ENCODE measurements around the gene ECEL1. TPM values are rescaled to one million over a fixed set of nuclear protein-coding genes. Genes with fewer than 3 reads are reported as not detected.

Gene ECEL1
- total and polyA plus RNA-seq, 4 donors: 0.09 to 0.35 (median 0.23) TPM

DNA sequence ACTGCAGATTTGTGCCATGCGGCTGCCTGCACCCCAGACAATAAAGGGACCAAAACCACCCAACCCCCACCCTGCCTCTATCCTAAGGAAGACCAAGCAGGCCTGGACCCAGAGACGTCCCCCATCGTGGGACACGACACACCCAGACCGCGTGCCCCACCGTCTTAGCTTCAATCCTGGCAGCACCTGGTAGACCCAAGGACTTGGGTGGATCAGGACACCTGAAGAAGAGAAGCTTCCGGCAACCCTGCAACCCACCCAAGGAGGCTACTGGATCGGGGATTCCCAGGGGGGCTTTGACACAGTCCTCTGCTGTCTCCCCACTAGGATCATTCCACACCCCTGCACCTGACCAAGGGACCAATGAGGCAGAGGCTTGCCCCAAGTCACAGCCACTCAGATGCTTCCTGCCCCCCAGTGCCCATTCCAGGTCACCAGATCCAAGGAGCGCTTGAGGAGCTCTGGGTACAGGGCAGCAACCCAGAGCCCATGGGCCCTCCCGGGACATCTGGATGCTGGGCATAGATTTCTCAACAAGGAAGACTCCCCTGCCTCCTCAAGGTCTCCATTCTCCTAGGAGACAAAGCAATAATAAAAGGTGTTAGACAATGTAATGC lies 28.1 kb downstream of the ECEL1 start:
- H3K36me3 ChIP-seq (ENCODE audit: control insufficient read depth in 4 of 4, insufficient read depth in 4 of 4, low read length in 4 of 4): no peaks in the 10 kb centered on the region
- 89 to 93% methylated on average over 11 of the region's 11 CpGs for WGBS, 2 donors
- DNase-seq (no peak), ATAC-seq (ENCODE audit: insufficient read depth, low FRiP score) (no peak)
- no peak overlapping the region for H3K4me3 ChIP-seq
- no peaks in the 10 kb centered on the region for H3K4me1 ChIP-seq (ENCODE audit: control insufficient read depth in 5 of 5, insufficient read depth in 5 of 5, low read length in 5 of 5)
- H3K9me3 ChIP-seq (ENCODE audit: control insufficient read depth in 4 of 4, insufficient read depth in 3 of 4, low read length in 3 of 4): peaks cover 0 to 2% (median 0%) of the 10 kb centered on the region in 4 donors
- no peak overlapping the region for H3K27ac ChIP-seq (ENCODE audit: low read depth in 1 of 2, low read length in 1 of 2)
- H3K9ac ChIP-seq (ENCODE audit: insufficient read depth in 1 of 2, low read length in 2 of 2): no peak overlapping the region
- peaks cover 12 to 22% (median 12%) of the 10 kb centered on the region in 3 donors for H3K27me3 ChIP-seq (ENCODE audit: control insufficient read depth in 3 of 3, insufficient read depth in 3 of 3, low read length in 2 of 3)
- TF ChIP-seq, protein P1, sequence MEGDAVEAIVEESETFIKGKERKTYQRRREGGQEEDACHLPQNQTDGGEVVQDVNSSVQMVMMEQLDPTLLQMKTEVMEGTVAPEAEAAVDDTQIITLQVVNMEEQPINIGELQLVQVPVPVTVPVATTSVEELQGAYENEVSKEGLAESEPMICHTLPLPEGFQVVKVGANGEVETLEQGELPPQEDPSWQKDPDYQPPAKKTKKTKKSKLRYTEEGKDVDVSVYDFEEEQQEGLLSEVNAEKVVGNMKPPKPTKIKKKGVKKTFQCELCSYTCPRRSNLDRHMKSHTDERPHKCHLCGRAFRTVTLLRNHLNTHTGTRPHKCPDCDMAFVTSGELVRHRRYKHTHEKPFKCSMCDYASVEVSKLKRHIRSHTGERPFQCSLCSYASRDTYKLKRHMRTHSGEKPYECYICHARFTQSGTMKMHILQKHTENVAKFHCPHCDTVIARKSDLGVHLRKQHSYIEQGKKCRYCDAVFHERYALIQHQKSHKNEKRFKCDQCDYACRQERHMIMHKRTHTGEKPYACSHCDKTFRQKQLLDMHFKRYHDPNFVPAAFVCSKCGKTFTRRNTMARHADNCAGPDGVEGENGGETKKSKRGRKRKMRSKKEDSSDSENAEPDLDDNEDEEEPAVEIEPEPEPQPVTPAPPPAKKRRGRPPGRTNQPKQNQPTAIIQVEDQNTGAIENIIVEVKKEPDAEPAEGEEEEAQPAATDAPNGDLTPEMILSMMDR (IDR thresholded peaks at IDR 0.05; ENCODE audit: control extremely low read depth, extremely low read depth): no peak

- DNase-seq (no peak), ATAC-seq (ENCODE audit: insufficient read depth, low FRiP score) (no peak)
- Histone ChIP-seq H3K9ac (ENCODE audit: insufficient read depth in 1 of 2, low read length in 2 of 2) (no peak overlapping the region), H3K4me1 (ENCODE audit: control insufficient read depth in 5 of 5, insufficient read depth in 5 of 5, low read length in 5 of 5) (no peaks in the 10 kb centered on the region), H3K27ac (ENCODE audit: low read depth in 1 of 2, low read length in 1 of 2) (no peak overlapping the region), H3K27me3 (ENCODE audit: control insufficient read depth in 3 of 3, insufficient read depth in 3 of 3, low read length in 2 of 3) (peaks cover 8 to 22% (median 12%) of the 10 kb centered on the region in 3 donors), H3K9me3 (ENCODE audit: control insufficient read depth in 4 of 4, insufficient read depth in 3 of 4, low read length in 3 of 4) (peaks cover 0 to 2% (median 0%) of the 10 kb centered on the region in 4 donors), H3K36me3 (ENCODE audit: control insufficient read depth in 4 of 4, insufficient read depth in 4 of 4, low read length in 4 of 4) (no peaks in the 10 kb centered on the region), H3K4me3 (no peak overlapping the region)
- TF ChIP-seq, protein P1 (IDR thresholded peaks at IDR 0.05; ENCODE audit: control extremely low read depth, extremely low read depth): no peak
- 57 to 68% methylated on average over 53 to 56 of the region's 56 CpGs for WGBS, 2 donors
Observed at GRCh38 chr2:232458661-232459418, 28.8 kb downstream of the ECEL1 start.

DNA sequence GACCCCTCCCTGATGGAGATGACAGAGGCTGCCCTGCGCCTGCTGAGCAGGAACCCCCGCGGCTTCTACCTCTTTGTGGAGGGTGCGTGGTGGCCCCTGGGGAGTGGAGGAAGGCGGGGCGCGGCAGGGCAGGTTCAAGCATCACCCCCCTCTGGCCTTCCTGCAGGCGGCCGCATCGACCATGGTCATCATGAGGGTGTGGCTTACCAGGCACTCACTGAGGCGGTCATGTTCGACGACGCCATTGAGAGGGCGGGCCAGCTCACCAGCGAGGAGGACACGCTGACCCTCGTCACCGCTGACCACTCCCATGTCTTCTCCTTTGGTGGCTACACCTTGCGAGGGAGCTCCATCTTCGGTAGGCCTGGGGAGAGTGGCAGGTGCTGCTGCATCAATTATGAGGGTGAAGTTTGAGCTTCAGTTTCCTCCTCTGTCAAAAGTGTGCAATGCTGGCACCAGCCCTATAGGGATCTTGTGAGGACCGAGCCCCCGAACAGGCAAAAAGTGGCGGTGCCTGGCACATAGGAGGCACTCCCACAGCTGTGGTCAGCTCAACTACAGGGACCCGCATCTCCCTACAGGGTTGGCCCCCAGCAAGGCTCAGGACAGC lies 29.5 kb downstream of the ECEL1 start:
- ATAC-seq (ENCODE audit: insufficient read depth, low FRiP score): no peak
- TF ChIP-seq, protein P1 (IDR thresholded peaks at IDR 0.05; ENCODE audit: control extremely low read depth, extremely low read depth): no peak
- Histone ChIP-seq H3K27ac (ENCODE audit: low read depth in 1 of 2, low read length in 1 of 2) (no peak overlapping the region), H3K4me3 (no peak overlapping the region), H3K4me1 (ENCODE audit: control insufficient read depth in 5 of 5, insufficient read depth in 5 of 5, low read length in 5 of 5) (no peaks in the 10 kb centered on the region), H3K27me3 (ENCODE audit: control insufficient read depth in 3 of 3, insufficient read depth in 3 of 3, low read length in 2 of 3) (peaks cover 8 to 24% (median 12%) of the 10 kb centered on the region in 3 donors), H3K9me3 (ENCODE audit: control insufficient read depth in 4 of 4, insufficient read depth in 3 of 4, low read length in 3 of 4) (peaks cover 0 to 2% (median 0%) of the 10 kb centered on the region in 4 donors), H3K9ac (ENCODE audit: insufficient read depth in 1 of 2, low read length in 2 of 2) (no peak overlapping the region), H3K36me3 (ENCODE audit: control insufficient read depth in 4 of 4, insufficient read depth in 4 of 4, low read length in 4 of 4) (no peaks in the 10 kb centered on the region)
- no peak for DNase-seq
- 87% methylated on average over 25 of the region's 25 CpGs for WGBS, 2 donors
